Stimulated activated CD4-positive, alpha-beta T cell treated with anti-CD3 and anti-CD28 coated beads, Interleukin-4, amount 100 ng/mL, for 4 hours (primary cell): Measurements from ENCODE around the gene BIN1.

Experiments used
- DNase-seq, 2 experiments: peaks; one replicate each; pipeline ENCODE4 v3.0.0-alpha.2; 2020

BIN1 gene

DNA sequence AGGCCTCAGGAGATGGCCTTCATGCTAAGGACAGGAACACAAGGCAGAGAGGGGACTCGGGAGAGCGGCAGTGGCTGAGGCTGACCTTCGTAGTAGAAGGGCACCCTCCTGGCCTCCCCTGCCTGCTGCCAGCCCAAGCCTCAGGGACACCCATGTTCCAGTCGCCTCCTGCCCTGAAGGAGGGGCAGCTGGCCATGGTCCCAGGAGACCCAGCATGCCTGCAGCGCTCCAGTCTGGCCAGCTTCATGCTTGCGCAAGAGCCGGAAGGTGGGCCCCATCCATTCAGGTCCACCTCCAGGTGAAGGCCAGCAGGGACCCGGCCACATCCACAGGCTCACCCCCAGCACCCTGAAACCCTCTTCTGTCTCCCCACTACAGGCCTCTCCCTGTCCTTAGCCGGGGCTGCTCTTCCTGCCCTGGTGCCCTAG is 35.0 kb downstream of the BIN1 start:
- no peak for DNase-seq

DNA sequence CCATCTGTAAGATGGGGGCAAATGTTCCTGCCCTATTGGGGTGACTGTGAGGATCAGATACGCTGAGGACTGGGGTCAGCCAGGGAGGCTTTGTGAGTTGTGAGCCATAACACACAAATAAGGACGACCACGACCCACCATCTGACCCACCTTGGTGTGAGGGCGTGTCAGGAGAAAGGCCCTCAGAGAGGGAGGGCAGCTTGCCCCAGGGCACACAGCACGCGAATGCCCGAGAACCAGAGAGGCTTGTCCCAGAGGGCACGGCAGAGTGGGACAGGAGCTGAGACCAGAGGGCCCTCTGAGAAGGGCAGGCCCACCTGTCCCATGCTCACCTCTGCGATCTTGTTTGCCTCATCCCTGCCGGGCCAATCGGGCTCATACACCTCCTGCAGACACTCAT is 36.7 kb downstream of the BIN1 start:
- no peak for DNase-seq

DNA sequence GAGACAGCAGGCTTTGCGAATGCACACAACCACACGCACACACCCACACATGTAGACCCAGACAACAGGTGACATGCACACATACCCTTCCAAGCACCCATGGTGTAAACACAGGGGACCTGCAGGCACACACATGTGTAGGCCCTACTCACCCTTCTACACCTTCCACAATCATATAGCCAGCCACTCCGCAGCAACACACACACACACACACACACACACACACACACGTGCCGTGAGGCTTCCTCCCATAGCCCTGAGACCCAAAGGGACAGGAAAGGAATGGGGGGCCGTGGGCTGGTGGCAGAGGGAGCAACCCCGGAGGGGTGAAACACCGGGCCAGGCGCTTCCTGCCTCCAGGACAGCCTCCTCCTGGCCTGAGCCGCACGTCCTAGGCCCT is 37.4 kb downstream of the BIN1 start:
- DNase-seq = no peak

DNA sequence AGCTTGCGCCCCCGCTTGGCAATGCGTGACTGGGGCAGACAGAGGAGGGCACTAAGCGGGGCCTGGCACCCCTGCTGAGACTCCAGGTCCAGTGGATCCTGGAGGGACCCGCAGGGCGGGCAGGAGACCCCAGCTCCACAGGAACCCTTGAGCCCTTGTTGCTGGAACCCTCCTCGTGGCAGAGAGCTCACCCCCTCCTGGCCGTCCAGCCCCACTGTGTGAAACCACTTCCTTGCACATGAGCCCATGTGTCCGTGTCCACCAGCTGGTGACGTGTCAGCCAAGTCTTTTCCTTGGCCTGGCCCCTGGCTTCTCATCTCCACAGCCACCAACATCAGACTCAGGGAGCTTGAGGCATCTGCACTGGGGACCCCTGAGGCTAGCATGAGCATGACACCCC is 38.0 kb downstream of the BIN1 start:
- DNase-seq = no peak

DNA sequence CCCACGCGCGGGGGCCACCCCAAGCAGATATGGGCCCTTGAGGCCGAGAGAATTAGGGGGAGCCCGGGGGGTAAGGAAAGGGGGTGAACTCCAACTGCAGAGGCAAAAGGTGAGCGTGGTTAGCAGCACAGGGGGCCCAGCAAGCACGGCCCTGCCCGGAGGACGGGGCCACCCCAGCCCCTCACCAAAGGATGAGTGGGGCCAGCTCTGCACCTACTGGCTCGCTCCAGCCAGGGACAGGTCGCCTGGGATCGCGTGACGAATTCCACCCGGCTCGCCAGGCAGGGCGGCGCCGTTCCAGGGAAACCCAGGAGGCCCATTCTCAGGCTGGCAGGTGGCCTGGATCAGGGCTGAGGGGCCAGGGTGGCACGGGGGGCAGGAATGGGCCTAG is 38.6 kb downstream of the BIN1 start:
- DNase-seq = no peak

DNA sequence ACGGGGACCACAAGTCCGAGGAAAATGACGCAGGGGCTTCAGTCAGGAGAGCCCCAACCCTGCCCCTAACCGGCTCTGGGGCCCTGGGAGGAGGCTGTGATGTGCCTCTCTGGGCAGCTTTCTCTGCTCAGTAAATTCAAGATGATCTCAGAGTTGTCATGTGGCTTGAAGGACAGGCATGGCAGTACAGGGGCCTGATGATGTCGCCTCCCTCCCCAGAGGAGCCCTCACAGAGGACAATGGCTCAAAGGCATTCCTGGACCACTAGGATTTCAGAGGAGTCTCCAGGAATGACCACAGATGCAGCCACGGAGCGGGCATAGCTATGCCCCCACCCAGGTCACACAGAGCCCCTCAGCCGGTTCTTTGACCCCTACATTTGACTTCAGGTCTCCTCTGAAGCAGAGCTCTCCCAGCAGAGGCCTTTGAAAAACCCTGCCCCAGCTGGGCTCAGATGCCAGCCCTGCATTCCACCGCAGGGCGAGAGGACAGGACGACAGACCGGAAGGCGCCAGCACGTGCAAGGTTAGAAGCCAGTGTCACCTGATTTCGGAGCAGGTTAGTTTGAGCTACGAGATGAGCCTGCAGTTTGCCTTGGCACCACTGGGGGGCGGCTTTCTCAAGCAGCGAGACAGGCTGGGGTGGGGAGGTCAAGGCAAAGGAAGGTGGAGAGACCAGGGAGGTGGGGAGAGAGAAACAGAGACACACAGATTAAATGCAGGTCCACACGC is 39.2 kb downstream of the BIN1 start:
- DNase-seq = peak; percentile 51 to 65

DNA sequence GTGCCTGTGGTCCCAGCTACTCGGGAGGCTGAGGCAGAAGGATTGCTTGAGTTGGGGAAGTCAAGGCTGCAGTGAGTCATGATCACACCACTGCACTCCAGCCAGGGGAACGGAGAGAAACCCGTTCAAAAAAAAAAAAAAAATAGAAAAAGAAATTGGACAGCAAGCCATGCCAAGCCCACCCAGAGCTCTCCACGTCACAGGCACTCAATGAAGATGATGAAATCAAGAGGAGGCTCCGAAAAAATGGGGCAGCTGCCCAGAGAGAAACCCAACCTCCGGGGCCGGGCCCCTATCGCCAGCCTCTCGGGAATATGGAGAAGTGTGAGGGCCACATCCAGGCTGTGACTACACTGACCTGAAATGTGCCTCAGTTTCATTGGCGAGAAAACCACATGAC is 40.0 kb downstream of the BIN1 start:
- no peak for DNase-seq

DNA sequence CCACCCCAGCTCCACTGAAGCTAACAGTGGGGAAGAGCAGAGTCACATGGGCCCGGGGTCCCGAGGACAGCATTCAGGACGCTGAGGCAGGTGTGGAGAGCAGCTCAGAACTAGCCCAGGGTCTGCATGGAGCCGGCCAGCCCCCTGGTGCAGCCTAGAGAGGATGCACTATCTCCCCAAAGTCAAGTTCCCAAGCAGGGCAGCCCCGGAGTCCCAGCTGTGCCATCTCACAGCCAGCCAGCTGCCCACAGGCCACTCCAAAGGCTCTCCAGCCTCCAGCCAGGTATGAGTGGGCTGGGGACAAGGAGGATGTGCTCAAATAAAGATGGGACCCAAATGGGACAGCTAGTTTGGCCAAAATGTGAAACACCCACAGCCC is 41.0 kb downstream of the BIN1 start:
- no peak for DNase-seq

DNA sequence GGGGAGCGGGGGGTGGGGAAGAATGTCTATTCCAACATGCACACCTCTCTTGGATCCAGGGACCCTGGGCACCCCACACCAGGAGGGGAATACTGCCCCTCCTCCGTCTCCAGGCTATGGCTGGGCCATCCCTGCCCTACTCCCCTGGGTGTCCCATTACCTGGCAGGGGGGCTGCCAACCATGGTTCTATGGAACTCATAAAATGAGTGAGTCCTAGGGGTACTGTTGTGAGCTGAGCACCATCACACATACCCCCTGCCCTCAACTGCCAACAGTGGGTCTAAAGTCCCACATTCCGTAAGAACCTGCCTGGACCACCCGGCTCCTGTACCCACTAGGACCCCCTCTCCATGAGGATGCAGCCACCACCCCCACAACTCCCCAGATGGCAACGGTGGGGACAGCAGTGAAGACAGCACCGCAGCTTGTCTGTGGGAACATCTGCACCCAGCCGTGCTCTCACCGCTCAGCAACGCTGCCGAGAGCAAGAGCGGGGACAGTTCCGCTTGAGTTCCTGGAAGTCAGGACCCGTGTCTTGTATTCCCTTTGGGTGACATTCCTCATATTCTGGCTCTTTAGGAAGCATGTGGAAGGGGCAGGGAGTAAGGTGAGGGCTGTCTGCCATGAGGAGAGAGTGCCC is 41.5 kb downstream of the BIN1 start:
- no peak for DNase-seq

DNA sequence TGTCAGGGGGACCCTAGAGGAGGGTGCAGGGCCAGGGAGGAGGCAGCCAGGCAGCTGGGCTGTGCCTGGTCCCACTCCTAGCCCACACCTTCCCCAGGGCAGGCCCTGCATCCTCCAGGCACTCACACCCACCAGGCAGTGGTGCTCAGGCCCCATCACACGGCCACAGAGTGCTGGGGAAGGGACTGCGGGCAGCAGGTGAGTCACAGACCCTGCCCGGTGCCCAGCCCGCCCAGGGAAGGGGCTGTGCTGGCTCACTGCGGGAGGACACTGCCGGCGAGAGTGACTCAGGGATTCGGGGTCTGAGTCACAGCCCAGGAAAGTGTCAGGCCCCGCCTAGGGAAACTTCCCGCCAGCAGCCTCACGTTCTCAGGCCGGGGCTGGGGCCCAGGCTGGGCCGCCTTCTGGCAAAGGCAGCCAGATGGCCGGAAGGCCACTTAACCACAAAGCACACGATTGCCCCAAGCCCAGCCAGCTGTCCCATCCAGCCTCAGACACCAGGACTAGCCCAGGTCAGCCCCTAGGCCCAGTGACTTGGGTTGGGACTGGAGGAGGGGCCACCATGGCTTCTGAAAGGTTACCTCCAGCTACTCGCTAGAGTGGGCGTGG is 42.2 kb downstream of the BIN1 start:
- DNase-seq = peak; percentile 63

DNA sequence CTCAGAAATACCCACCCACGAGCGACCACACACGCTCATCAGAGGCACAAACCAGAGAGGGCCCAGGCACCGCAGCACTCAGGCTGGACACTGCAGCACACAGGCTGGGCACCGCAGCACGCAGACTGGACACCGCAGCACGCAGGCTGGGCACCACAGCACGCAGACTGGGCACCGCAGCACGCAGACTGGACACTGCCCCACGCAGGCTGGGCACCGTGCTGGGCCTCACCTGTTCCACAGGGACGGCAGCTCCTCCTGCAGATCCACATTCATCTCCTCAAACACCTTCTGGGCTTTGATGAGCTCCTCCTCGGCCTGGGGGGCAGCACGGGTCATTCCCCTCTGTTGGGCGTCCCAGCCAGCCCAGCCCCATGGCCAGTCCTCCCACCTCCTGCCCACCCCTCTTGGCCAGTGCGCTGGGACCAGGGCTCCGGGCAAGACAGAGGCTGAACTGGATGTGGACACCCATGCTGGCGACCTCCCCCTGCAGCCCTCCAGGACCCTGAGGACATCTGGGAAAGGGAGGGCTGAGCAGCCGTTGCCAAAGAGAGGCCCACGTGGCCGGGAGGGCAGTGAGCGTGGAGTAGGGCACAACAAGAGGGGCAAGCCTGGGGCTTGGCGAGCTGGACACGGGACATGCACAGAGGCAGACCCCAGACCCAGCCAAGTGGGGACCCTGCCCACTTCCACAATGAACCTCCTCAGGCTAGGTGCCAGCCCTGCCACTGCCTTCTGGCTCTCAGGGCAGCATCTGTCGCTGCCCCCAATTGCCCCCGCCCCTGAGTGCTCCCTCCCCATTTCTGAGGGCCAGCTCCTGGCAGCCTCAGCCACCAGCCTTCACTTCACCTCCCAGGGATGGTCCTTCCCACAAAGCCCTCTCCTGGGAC is 43.0 kb downstream of the BIN1 start:
- no peak for DNase-seq

DNA sequence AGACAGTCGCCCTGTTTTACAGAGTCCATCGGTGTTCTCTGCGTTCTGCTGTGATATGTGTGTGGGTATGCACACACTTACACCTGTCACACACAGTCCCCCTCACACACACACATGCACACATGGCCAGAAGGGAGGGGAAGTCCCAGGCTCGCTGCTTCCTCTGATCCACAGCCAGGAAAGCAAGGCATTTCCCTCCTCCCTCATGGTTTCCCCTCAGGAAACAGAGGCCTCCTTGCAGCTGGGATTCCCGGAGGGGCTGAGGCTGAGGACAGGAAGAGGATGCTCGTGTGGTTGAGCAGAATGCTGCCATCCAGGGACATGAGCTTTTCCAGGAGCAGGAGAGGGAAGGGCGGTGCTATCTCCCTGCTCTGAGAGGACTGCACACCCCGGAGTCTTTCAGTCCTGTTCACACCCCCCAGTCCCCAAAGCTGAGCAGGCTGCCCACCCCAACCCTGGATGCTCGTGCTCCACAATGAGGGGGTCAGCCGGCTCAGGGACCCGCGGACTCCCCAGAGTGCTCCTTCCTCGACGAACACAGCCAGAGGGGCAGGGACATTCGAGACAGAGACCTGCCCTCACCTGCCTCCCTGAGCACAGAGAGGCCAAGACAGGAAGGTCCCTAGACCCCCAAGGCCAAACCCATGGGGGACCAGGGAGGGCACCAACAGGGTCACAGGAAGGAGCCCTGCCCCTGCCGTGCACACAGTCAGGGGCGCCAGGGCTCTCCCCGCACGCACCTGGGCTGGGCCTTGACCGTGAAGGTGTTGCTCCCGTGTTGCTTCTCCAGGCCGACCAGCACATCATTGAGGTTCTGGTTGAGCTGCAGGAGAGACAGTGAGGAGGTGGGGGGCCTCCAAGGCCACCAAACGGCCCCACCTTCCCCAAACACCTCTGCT is 45.3 kb downstream of the BIN1 start:
- DNase-seq = no peak

DNA sequence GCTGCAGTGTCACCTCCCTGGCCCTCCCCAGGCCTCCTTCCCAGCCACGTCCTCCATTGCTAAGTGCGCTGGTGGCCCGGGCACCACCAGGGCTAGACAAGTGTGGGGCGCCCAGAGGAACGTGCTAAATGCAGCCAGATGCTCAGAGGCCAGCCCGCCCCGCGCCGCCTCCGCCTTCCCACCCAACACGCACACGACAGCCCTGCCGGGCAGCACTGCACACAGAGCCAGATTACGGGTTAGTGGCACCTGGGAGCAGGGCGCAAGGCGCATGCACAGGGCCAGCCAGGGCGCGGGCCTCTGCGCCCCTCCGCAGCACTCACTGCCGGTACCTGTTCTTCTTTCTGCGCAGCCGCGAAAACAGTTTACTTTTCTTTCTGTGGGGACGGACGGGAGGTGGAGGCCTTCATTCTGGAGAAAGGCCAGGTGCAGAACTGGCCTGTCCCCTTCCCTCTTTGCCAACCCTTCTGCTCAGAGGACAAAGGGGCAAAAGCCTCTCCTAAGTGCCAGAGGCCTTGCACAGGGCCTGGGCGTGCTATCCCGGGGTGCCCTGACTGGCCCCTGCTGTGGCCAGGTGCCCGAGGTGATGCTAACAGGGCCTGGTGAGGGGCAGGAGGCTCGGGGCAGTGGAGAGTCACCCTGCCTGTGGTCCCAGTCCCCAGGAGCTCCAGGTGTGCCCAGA is 46.5 kb downstream of the BIN1 start:
- no peak for DNase-seq

DNA sequence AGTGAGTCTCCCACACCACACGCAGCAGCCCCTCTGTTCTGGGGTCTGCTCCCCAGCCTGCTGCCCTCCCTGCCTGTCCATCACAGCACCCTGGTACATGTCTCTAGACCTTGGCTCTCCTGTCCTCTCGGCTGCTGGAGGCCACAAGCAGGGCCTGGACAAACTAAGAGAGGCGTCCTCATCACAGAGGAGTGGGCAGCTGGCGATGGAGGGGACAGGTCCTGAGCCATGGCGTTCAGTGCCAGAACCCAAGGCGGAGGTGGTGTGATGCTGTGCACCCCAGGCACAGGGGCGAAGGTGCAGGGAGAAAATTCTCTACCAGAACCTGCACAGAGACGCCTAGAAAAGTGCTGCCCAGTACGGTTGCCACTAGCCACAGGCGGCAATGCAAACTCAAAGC is 47.4 kb downstream of the BIN1 start:
- no peak for DNase-seq

DNA sequence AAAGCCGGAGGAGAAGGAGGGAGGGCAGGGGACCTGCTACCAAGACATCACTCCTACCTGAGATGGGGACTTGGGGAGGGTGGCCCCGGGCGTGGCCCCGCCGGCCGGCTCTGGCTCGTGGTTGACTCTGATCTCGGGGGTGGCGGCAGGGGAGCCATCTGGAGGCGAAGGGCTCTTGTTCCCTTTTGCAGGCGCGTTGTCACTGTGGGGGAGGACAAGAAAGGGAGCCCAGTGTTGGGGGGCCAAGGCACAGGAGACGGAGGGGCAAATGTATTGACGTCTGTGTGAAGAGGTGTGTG is 48.1 kb downstream of the BIN1 start:
- no peak for DNase-seq

DNA sequence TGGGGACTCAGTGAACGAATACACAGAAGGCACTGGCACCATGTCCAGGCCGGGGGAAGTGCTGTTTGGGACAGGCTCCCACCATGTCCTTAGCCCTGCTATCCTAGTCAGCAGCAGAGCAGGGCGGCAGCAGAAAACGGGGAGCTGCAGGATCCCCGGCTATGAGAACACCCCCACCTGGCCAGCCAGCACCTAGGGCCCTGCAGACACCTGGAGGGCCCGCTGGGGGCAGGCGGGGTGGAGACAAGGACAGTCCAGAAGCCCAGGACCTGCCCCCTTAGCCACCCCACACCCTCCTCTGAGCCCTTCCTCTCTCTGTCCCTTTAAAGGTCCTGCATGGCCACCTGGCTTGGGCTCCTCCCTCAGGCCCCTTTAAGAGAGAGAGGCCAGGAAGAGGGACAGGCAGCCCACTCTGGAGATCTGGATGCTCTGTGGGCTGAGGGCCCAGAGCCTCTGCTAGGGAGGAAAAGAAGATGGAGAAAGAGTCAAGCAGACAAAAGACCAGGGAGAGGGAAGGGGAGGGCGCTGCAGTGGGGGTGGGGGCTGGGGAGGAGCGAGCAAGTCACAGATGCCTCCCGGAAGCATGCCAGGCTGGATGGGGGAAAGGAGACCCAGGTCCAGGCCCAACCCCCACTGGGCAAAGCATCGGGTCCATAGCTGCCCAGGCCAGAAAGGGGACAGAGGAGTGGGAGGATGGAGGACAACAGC is 48.6 kb downstream of the BIN1 start:
- DNase-seq = no peak

DNA sequence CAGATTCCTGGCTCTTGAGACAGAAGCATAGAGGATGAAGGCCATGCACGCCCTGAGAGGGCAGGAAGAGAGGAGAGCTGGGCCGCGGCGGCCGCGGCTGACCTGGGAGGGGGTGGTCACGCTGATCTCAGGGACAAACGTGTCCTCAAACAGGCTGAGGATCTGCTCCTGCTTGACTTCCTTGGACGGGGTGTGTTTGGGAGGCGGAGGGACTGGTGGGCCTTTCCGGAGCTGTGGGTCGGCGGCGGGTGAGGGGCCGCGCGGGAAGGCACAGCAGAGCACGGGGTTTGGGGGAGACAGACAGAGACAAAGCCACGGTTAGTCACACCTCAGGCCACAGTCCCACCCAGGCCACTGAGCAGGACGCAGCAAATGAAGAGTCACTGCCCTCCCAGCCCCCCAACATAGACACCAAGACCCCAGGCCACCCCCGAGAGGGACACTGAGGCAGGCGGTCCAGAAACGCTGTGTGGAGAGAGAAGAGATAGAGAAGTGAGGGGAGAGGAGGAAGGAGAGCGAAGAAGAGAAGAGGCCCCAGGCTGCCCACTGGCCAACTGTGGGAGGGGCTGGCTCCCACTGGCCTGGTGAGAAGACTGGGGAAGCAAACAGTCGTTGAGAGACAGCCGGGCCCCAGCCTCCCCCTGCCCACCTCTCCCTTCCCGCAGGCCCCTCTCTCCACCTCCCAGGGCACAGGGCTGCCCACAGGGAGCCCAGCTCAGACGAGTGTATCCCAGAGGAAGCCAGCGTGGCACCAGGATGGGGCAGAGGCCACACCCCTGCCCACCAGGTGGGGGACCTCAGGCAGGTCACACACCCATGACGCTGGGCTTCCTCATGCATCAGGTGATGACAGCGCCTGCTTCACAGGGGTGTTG is 49.3 kb downstream of the BIN1 start:
- no peak for DNase-seq

DNA sequence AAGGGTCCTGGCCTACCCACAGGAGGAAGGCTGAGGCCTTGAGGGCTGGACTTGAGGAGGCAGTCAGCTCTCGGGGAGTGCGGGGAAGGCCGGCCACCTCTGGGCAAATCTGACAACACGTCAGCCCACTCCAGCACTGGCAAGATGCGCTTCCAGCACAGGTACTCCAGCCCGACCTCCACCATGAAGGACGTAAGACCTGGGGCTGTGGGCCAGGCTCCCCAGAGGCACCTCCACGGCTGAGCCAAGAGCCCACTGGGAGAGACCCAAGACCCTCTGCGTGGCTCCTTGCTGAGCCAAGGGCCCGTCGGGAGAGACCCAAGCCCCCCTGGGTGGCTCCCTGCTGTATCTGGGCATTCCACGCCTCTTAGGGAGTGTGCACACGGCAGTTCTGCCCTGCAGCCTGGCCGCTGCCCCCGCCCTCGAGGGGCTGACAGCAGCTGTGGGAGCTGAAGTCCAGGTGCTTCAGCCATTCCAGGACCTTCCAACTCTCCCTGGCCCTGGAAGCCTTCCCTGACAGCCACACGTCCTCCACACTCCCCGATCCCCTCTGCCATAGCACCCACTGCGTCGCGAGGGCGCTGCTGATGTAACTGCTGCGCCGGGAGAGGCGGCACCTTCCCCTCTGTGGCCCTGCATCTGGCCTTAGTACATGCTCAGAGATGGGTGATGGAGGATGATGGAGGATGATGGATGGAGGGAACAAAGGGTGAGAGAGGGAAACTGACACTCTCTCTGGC is 50.2 kb downstream of the BIN1 start:
- no peak for DNase-seq

DNA sequence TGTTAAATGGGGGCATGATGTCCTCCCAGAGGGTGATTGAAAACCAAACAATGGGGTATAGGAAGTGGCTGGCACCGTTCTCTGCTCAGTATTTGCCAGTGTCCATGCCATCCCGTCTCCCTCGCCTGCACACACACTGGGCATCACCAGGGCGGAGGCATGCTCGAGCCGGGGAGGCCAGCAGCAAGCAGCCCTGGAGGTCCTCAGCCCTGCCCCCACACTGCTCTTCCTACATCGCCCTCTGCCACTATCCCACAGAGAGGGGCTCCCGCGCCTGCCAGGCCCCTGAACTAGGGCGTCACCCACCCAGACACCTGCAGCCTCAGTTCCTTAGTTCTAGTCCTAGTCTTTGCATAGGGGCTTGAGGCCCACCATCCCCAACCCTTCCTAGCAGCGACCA is 50.9 kb downstream of the BIN1 start:
- DNase-seq = no peak

DNA sequence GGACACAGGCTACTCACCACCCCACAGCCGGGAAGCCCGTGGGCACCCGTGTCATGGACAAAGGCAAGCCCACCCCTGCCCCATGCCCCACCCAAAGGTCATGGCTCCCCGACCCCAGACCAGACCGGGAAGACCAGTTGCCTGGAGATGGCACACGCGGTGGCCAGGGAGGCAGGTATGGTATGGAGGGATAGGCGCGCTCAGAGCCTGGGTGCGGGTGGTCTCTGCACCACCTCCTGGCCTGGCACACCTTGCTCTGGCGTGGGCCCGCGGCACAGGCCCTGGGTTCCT is 51.2 kb downstream of the BIN1 start:
- DNase-seq = no peak
